CD14-positive monocyte (primary cell): ENCODE data around the gene RPS5. TPM values are rescaled to one million over a fixed set of nuclear protein-coding genes. Genes with fewer than 3 reads are reported as not detected.
"Not testable (repeated sequence)": the region's sequence is repeated elsewhere in the genome, so short reads cannot be mapped to it uniquely, and the experiment has no call there.

Source experiments
- DNase-seq, 3 donors: peaks; one replicate each; pipeline ENCODE4 v3.0.0-alpha.2; 2011 to 2022
- H2AFZ ChIP-seq: 2 replicates; pipeline ENCODE4 v1.6.0; 2012; ENCODE audit warnings: mild to moderate bottlenecking, low read depth, low read length, inconsistent platforms; ENCODE audit not compliant: insufficient read depth, poor library complexity, severe bottlenecking
- H3K27ac ChIP-seq, 2 donors: 1 replicate in 1 of 2; 2 replicates in 1 of 2; pipeline ENCODE4 v1.5.1; 2012 to 2013; ENCODE audit warnings: low read length in 2 of 2, control low read depth in 1 of 2, inconsistent platforms in 1 of 2, low read depth in 1 of 2, mild to moderate bottlenecking in 1 of 2
- H3K27me3 ChIP-seq, 2 donors: one replicate each; pipeline versions ENCODE4 v1.6.0 to v1.6.1; 2011 to 2013; ENCODE audit warnings: low read length in 2 of 2; ENCODE audit not compliant: control insufficient read depth in 2 of 2, insufficient read depth in 2 of 2
- H3K36me3 ChIP-seq, 2 donors: replicated peaks in 1 of 2; 1 replicate in 1 of 2; 2 replicates in 1 of 2; pipeline versions ENCODE4 v1.5.1 to v1.6.1; 2012 to 2013; ENCODE audit warnings: low read length in 2 of 2, control low read depth in 1 of 2, inconsistent platforms in 1 of 2, mild to moderate bottlenecking in 1 of 2; ENCODE audit not compliant: insufficient read depth in 2 of 2, control insufficient read depth in 1 of 2
- H3K4me1 ChIP-seq, 2 donors: 1 replicate in 1 of 2; 2 replicates in 1 of 2; pipeline versions ENCODE4 v1.5.1 to v1.6.1; 2012 to 2013; ENCODE audit warnings: low read length in 2 of 2, control low read depth in 1 of 2, inconsistent platforms in 1 of 2, mild to moderate bottlenecking in 1 of 2, moderate library complexity in 1 of 2; ENCODE audit not compliant: insufficient read depth in 2 of 2, control insufficient read depth in 1 of 2
- H3K4me2 ChIP-seq: replicated peaks from 2 replicates; pipeline ENCODE3; 2012; ENCODE audit warnings: low read length, moderate library complexity, mild to moderate bottlenecking; ENCODE audit not compliant: poor library complexity, severe bottlenecking; ENCODE audit errors: extremely low read depth
- H3K4me3 ChIP-seq, 3 experiments: fragments of 200-600 bp in 1 of 3; sonication (generic) in 1 of 3; replicated peaks in 1 of 3; 1 replicate in 2 of 3; 2 replicates in 1 of 3; pipeline ENCODE4 v1.5.1; 2011 to 2013; ENCODE audit warnings: low read length in 3 of 3, mild to moderate bottlenecking in 3 of 3, control low read depth in 2 of 3, low read depth in 2 of 3, inconsistent platforms in 1 of 3, moderate library complexity in 1 of 3
- H3K79me2 ChIP-seq: 2 replicates; pipeline ENCODE4 v1.6.0; 2012; ENCODE audit warnings: mild to moderate bottlenecking, control low read depth, inconsistent platforms, low read length, moderate library complexity; ENCODE audit not compliant: insufficient read depth
- H3K9ac ChIP-seq: 2 replicates; pipeline ENCODE4 v1.6.0; 2017; ENCODE audit warnings: low read length, mild to moderate bottlenecking; ENCODE audit not compliant: insufficient read depth, poor library complexity, severe bottlenecking
- H3K9me3 ChIP-seq, 2 donors: replicated peaks in 1 of 2; 1 replicate in 1 of 2; 2 replicates in 1 of 2; pipeline versions ENCODE4 v1.5.1 to v1.6.1; 2012 to 2013; ENCODE audit warnings: low read length in 2 of 2, control low read depth in 1 of 2; ENCODE audit not compliant: control insufficient read depth in 1 of 2, insufficient read depth in 1 of 2
- H4K20me1 ChIP-seq: 2 replicates; pipeline ENCODE4 v1.6.0; 2012; ENCODE audit warnings: mild to moderate bottlenecking, low read length, control low read depth, moderate library complexity; ENCODE audit not compliant: insufficient read depth
- H3K27ac Mint-ChIP-seq, 7 donors: one replicate each; pipeline ENCODE4 v1.8.0; 2020; ENCODE audit warnings: mild to moderate bottlenecking in 7 of 7, mixed read lengths in 7 of 7, moderate library complexity in 6 of 7, inconsistent platforms in 2 of 7
- H3K27me3 Mint-ChIP-seq, 3 donors: one replicate each; pipeline ENCODE4 v1.8.0; 2021 to 2022; ENCODE audit warnings: low read depth in 3 of 3, mild to moderate bottlenecking in 3 of 3, mixed read lengths in 3 of 3, moderate library complexity in 3 of 3, inconsistent platforms in 1 of 3
- H3K36me3 Mint-ChIP-seq, 2 donors: one replicate each; pipeline ENCODE4 v1.8.0; 2020; ENCODE audit warnings: mixed read lengths in 2 of 2, inconsistent platforms in 1 of 2, mild to moderate bottlenecking in 1 of 2
- H3K4me1 Mint-ChIP-seq: one replicate; pipeline ENCODE4 v1.8.0; 2020; ENCODE audit warnings: mild to moderate bottlenecking, mixed read lengths
- H3K4me3 Mint-ChIP-seq, 2 donors: one replicate each; pipeline ENCODE4 v1.8.0; 2020; ENCODE audit warnings: mild to moderate bottlenecking in 2 of 2, mixed read lengths in 2 of 2, moderate library complexity in 1 of 2
- H3K9me3 Mint-ChIP-seq, 7 donors: one replicate each; pipeline ENCODE4 v1.8.0; 2020 to 2022; ENCODE audit warnings: mixed read lengths in 7 of 7, mild to moderate bottlenecking in 6 of 7, moderate library complexity in 6 of 7, inconsistent platforms in 2 of 7
- CTCF ChIP-seq: fragments of 200-600 bp; IDR thresholded peaks from one replicate; pipeline ENCODE4 v1.8.0; 2022; ENCODE audit warnings: antibody characterized with exemption, mild to moderate bottlenecking
- WGBS: methylation state at CpG from one replicate; pipeline ENCODE4 v1.1.5; 2013; ENCODE audit warnings: missing lambda C conversion rate; ENCODE audit not compliant: insufficient coverage; 5-methylcytosine and 5-hydroxymethylcytosine counted together
- intact Hi-C, 2 donors: fragments of 100-400 bp; cut with micrococcal nuclease; formaldehyde crosslinking; loops; one replicate each; pipeline versions ENCODE4 v1.15.0 to v1.15.1; 2023
- polyA plus RNA-seq, 3 donors: library from polyadenylated mRNA; depleted of rRNA in 1 of 3; unstranded in 2 of 3; stranded (reverse) in 1 of 3; fragments of 300-500 nt in 2 of 3; fragments of >200 nt in 1 of 3; fragmentation: Illumina TruSeq in 2 of 3; gene quantifications; 1 replicate in 2 of 3; 2 replicates in 1 of 3; pipeline ENCODE4 v1.2.3, GENCODE V29; 2012 to 2021

The RPS5 gene
- polyA plus RNA-seq, 3 donors = 485 to 1,381 (median 580) TPM

- H3K4me3 Mint-ChIP-seq = no peak overlapping the region
- no peaks in the 10 kb centered on the region for H3K36me3 Mint-ChIP-seq
- H3K4me2 ChIP-seq = no peak overlapping the region
- H3K27ac Mint-ChIP-seq = peak overlapping the region in 1 of 7 donors; percentile 35
- no peak for TF ChIP-seq CTCF
- intact Hi-C loops = no loop called here
- H3K27me3 Mint-ChIP-seq = peaks cover 0 to 6% (median 0%) of the 10 kb centered on the region in 3 donors
- no peaks in the 10 kb centered on the region for H3K4me1 ChIP-seq
- H2AFZ ChIP-seq = no peak overlapping the region
- no peaks in the 10 kb centered on the region for H3K79me2 ChIP-seq
- peaks cover 0 to 5% of the 10 kb centered on the region in 2 donors for H3K9me3 ChIP-seq
- 90% methylated on average over 12 of the region's 15 CpGs for WGBS
- H3K4me1 Mint-ChIP-seq = peaks cover 7% of the 10 kb centered on the region
- peaks cover 0 to under 1% (median 0%) of the 10 kb centered on the region in 7 donors for H3K9me3 Mint-ChIP-seq
- no peak for DNase-seq
- no peaks in the 10 kb centered on the region for H3K27me3 ChIP-seq
- H3K27ac ChIP-seq = no peak overlapping the region
- no peak overlapping the region for H3K9ac ChIP-seq
- H4K20me1 ChIP-seq = no peaks in the 10 kb centered on the region
- H3K36me3 ChIP-seq = no peaks in the 10 kb centered on the region
- H3K4me3 ChIP-seq = no peak overlapping the region
Observed at GRCh38 chr19:58372311-58373133, 14.5 kb upstream of the RPS5 start.

- no CpG with 5 or more reads among the region's 4 CpGs for WGBS
- H3K27ac Mint-ChIP-seq = no peak overlapping the region
- intact Hi-C loops = no loop called here
Observed at GRCh38 chr19:58374200-58374599, 12.9 kb upstream of the RPS5 start.

GRCh38 chr19:58376724-58377123, 10.3 kb upstream of the RPS5 start:
- not testable (repeated sequence) for H3K27me3 Mint-ChIP-seq, H3K9ac ChIP-seq

More at GRCh38 chr19:58374200-58374599, 12.9 kb upstream of the RPS5 start:
- H3K27me3 Mint-ChIP-seq = peaks cover 0 to 6% (median 0%) of the 10 kb centered on the region in 3 donors
- no peaks in the 10 kb centered on the region for H3K36me3 Mint-ChIP-seq
- H3K4me3 ChIP-seq = no peak overlapping the region
- no peaks in the 10 kb centered on the region for H4K20me1 ChIP-seq
- H3K9me3 Mint-ChIP-seq = no peaks in the 10 kb centered on the region
- no peaks in the 10 kb centered on the region for H3K79me2 ChIP-seq
- H3K27ac ChIP-seq = no peak overlapping the region
- no peaks in the 10 kb centered on the region for H3K36me3 ChIP-seq
- H3K9ac ChIP-seq = no peak overlapping the region
- no peaks in the 10 kb centered on the region for H3K4me1 ChIP-seq
- H3K4me3 Mint-ChIP-seq = no peak overlapping the region
- DNase-seq = peak in 2 of 3 donors; percentile 7 to 31
- no peaks in the 10 kb centered on the region for H3K27me3 ChIP-seq
- H3K4me2 ChIP-seq = no peak overlapping the region
- H3K4me1 Mint-ChIP-seq = peaks cover 7% of the 10 kb centered on the region
- no peak overlapping the region for H2AFZ ChIP-seq
- no peaks in the 10 kb centered on the region for H3K9me3 ChIP-seq
- TF ChIP-seq CTCF = no peak

More at GRCh38 chr19:58376724-58377123, 10.3 kb upstream of the RPS5 start:
- intact Hi-C loops, H3K27me3 ChIP-seq, H3K36me3 ChIP-seq, H3K4me2 ChIP-seq, H4K20me1 ChIP-seq, H3K79me2 ChIP-seq, H3K9me3 Mint-ChIP-seq, DNase-seq, H2AFZ ChIP-seq, H3K36me3 Mint-ChIP-seq, H3K27ac Mint-ChIP-seq, H3K4me3 ChIP-seq, H3K27ac ChIP-seq, H3K9me3 ChIP-seq, H3K4me3 Mint-ChIP-seq: not testable (repeated sequence)
- 95% methylated on average over 4 of the region's 7 CpGs for WGBS
- peaks cover 15 to 19% of the 10 kb centered on the region in 2 donors for H3K4me1 ChIP-seq
- H3K4me1 Mint-ChIP-seq = peaks cover 17% of the 10 kb centered on the region
